Measurements from ENCODE around the gene GBGT1. TPM values are rescaled to one million over a fixed set of nuclear protein-coding genes. Genes with fewer than 3 reads are reported as not detected.
A peak's percentile ranks its signal among the peaks of the same experiment; 100 is the strongest.

The GBGT1 gene
- total and polyA plus RNA-seq, 9 of the 15 experiments (the other 6 are each of a cell fraction or from before 2014, with no cell fraction given): 0.55 to 25.8 (median 13.7) TPM

DNA sequence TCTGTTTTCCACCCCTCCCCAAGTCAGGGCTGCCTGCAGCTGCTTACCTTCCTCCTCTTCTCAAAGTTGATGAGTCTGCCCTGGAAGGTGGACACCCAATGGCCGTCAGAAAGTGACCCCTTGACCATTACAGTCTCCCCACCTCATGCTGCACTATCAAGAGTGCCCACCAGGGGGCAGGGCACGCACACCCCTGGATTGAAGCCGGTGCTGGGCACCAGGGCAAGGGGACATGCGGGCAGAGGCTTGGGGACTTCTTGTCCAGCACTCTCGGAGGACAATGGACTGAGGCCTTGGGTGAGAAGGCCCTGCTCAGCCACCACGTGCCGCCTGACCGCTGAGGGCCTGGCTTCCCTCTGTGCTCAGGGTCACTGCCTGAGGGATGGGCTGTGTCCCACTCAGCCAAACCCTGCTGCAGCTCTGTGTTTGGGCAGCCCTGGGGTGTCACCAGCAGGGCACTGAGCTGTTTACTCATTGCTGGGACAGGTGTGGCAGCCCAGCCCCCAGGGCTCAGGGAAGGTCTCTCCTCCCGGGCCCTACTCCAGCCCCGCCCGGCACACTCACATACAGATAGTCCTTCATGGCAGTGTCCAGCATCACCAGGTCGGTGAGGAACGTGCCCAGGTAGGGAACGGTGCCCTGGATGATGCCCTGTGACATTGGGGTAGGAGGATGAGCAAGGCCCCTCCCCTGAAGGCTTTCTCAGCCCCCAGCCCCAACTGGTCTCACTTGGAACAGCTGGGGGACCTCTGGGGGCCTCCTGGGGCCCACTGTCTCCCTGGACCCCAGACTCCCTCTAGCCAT is 60.3 kb downstream of the GBGT1 start (continued):
- TF ChIP-seq SMC3 (conservative IDR thresholded peaks at IDR 0.05; ENCODE audit: insufficient read depth, low read depth, low read length) (peak; percentile 91), HSF4 (CRISPR knock-in tag; IDR thresholded peaks at IDR 0.05; ENCODE audit: borderline replicate concordance) (no peak), HDGF (IDR thresholded peaks at IDR 0.05) (peak; percentile 81), CSDE1 (IDR thresholded peaks at IDR 0.05) (no peak), POLR2G (IDR thresholded peaks at IDR 0.05; ENCODE audit: low read depth, low read length) (peak; percentile 40), GABPB1 (CRISPR knock-in tag; IDR thresholded peaks at IDR 0.05) (0 out of 2 replicates have a peak, but pooled peaks have one; percentile 21), MYNN (IDR thresholded peaks at IDR 0.05) (peak; percentile 72; the same call in 1 of the 2 replicates), MYNN (CRISPR knock-in tag; IDR thresholded peaks at IDR 0.05) (no peak), MXI1 (IDR thresholded peaks at IDR 0.05; ENCODE audit: low read depth, low read length) (no peak), ARID2 (IDR thresholded peaks at IDR 0.05) (peak; percentile 91), NEUROD1 (IDR thresholded peaks at IDR 0.05; ENCODE audit: borderline replicate concordance, low read depth, low read length, partially characterized antibody) (peak; percentile 33), CC2D1A (IDR thresholded peaks at IDR 0.05) (peak; percentile 86), RBFOX2 (IDR thresholded peaks at IDR 0.05; ENCODE audit: low read depth, low read length) (0 out of 2 replicates have a peak, but pooled peaks have one; percentile 11), HDAC2 (IDR thresholded peaks at IDR 0.05) (no peak), MAZ (CRISPR knock-in tag; conservative IDR thresholded peaks at IDR 0.05 in 1 of 2, IDR thresholded peaks at IDR 0.05 in 1 of 2) (peak in 1 of 2 experiments; percentile 55; a peak in 2 of 4 replicates), ESRRA (IDR thresholded peaks at IDR 0.05; ENCODE audit: borderline replicate concordance, low read depth) (no peak), NFYB (IDR thresholded peaks at IDR 0.05; ENCODE audit: extremely low read depth, insufficient read length) (no peak), RB1 (IDR thresholded peaks at IDR 0.05; ENCODE audit: low read depth) (peak; percentile 64; the same call in 1 of the 2 replicates)
- TF ChIP-seq, protein P1, sequence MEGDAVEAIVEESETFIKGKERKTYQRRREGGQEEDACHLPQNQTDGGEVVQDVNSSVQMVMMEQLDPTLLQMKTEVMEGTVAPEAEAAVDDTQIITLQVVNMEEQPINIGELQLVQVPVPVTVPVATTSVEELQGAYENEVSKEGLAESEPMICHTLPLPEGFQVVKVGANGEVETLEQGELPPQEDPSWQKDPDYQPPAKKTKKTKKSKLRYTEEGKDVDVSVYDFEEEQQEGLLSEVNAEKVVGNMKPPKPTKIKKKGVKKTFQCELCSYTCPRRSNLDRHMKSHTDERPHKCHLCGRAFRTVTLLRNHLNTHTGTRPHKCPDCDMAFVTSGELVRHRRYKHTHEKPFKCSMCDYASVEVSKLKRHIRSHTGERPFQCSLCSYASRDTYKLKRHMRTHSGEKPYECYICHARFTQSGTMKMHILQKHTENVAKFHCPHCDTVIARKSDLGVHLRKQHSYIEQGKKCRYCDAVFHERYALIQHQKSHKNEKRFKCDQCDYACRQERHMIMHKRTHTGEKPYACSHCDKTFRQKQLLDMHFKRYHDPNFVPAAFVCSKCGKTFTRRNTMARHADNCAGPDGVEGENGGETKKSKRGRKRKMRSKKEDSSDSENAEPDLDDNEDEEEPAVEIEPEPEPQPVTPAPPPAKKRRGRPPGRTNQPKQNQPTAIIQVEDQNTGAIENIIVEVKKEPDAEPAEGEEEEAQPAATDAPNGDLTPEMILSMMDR (IDR thresholded peaks at IDR 0.05 in 2 of 3, conservative IDR thresholded peaks at IDR 0.05 in 1 of 3; ENCODE audit: insufficient read depth in 2 of 3, low read depth in 1 of 3, low read length in 3 of 3): peak; percentile 87 to 95 (median 90)
- TF ChIP-seq, protein P2, sequence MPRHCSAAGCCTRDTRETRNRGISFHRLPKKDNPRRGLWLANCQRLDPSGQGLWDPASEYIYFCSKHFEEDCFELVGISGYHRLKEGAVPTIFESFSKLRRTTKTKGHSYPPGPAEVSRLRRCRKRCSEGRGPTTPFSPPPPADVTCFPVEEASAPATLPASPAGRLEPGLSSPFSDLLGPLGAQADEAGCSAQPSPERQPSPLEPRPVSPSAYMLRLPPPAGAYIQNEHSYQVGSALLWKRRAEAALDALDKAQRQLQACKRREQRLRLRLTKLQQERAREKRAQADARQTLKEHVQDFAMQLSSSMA (CRISPR knock-in tag; IDR thresholded peaks at IDR 0.05): no peak
- TF ChIP-seq, protein P3, sequence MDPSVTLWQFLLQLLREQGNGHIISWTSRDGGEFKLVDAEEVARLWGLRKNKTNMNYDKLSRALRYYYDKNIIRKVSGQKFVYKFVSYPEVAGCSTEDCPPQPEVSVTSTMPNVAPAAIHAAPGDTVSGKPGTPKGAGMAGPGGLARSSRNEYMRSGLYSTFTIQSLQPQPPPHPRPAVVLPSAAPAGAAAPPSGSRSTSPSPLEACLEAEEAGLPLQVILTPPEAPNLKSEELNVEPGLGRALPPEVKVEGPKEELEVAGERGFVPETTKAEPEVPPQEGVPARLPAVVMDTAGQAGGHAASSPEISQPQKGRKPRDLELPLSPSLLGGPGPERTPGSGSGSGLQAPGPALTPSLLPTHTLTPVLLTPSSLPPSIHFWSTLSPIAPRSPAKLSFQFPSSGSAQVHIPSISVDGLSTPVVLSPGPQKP (CRISPR knock-in tag; IDR thresholded peaks at IDR 0.05): no peak
- TF ChIP-seq, protein P4, sequence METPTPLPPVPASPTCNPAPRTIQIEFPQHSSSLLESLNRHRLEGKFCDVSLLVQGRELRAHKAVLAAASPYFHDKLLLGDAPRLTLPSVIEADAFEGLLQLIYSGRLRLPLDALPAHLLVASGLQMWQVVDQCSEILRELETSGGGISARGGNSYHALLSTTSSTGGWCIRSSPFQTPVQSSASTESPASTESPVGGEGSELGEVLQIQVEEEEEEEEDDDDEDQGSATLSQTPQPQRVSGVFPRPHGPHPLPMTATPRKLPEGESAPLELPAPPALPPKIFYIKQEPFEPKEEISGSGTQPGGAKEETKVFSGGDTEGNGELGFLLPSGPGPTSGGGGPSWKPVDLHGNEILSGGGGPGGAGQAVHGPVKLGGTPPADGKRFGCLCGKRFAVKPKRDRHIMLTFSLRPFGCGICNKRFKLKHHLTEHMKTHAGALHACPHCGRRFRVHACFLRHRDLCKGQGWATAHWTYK (CRISPR knock-in tag; IDR thresholded peaks at IDR 0.05): 0 out of 2 replicates have a peak, but pooled peaks have one; percentile 53
- TF ChIP-seq, protein P5, sequence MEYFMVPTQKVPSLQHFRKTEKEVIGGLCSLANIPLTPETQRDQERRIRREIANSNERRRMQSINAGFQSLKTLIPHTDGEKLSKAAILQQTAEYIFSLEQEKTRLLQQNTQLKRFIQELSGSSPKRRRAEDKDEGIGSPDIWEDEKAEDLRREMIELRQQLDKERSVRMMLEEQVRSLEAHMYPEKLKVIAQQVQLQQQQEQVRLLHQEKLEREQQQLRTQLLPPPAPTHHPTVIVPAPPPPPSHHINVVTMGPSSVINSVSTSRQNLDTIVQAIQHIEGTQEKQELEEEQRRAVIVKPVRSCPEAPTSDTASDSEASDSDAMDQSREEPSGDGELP (CRISPR knock-in tag; IDR thresholded peaks at IDR 0.05; ENCODE audit: borderline replicate concordance): peak; percentile 42; the same call in 1 of the 2 replicates

All from K562 (cell line).